Posterior cingulate gyrus (tissue), 11 donors: ENCODE data around the gene KCNAB1.
"Not testable (repeated sequence)": the region's sequence is repeated elsewhere in the genome, so short reads cannot be mapped to it uniquely, and the experiment has no call there.

Experiments used
- DNase-seq, 10 donors: peaks; one replicate each; pipeline versions ENCODE4 v3.0.0 to v3.0.0-alpha.2; 2020 to 2021; ENCODE audit warnings: mixed read lengths in 3 of 10
- intact Hi-C: fragments of 100-400 bp; cut with DNase I; formaldehyde crosslinking; loops from one replicate; pipeline ENCODE4 v1.15.1; 2023

The KCNAB1 gene

DNA sequence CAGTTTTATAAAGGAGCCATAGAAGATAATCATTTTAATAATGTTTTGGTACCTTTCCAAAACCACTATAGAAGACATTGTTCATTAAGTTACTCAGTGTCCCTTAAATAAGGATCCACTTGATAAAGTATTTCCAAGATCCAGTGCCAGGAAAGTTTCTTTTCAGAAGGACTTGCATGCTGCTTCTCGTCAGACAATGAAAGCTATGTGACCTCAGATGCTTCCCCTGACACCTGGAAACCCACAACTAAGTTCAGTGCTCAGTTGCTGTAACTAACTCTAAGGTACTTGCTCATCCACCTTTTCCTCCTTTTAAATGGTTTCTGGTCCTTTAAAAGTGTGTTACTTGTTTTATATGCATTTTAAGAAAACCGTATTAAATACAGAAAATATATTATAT is 427.3 kb downstream of the KCNAB1 start:
- intact Hi-C loops: no loop called here
- no peak for DNase-seq

- DNase-seq: no peak
- intact Hi-C loops: no loop called here
Measured at GRCh38 chr3:156548041-156548687, 427.8 kb downstream of the KCNAB1 start.

DNA sequence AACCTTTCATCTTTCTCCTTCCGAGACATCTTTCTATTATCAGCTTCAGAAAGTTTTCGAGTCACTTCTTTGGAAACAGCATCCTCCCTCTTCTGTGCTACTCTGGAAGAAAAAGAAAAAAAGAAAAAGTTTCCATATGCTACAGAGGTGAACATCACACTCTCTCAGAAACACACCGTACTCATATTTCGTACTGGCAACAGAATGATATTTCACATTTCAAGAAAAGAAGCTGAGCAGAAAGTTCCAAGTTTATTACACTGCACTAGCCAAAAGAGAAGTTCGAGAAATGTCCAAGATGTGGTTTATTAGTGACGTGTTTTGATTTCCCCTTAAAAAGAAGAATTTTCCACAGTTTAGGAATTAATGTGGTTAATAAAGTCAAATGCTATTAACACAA is 428.5 kb downstream of the KCNAB1 start:
- DNase-seq: no peak
- intact Hi-C loops: no loop called here

GRCh38 chr3:156551261-156551660 is 430.9 kb downstream of the KCNAB1 start:
- intact Hi-C loops: no loop called here
- DNase-seq: no peak

GRCh38 chr3:156551746-156552145 is 431.4 kb downstream of the KCNAB1 start:
- intact Hi-C loops: no loop called here

DNA sequence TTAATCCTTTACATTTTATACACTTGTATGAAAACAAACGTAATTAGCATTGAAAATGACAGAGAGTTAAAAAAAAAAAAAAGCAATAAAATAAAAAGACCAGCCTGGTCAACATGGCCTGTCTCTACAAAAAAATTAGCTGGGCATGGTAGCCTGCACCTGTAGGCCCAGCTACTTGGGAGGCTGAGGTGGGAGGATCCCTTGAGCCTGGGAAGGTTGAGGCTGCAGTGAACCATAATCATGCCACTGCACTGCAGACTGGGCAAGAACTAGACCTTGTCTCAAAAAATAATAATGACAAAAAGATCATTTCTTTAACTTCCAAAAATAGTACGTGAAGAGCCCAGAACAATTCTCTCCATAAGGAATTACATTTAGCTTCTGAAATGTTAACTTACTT is 432.6 kb downstream of the KCNAB1 start:
- no peak for DNase-seq
- intact Hi-C loops: no loop called here

More at GRCh38 chr3:156551746-156552145, 431.4 kb downstream of the KCNAB1 start:
- no peak for DNase-seq

GRCh38 chr3:156553705-156554356 is 433.5 kb downstream of the KCNAB1 start:
- no peak for DNase-seq
- intact Hi-C loops: loop anchor here (2.0 kb wide), 1 partner anchor 121 kb away; the partner anchor contains the start of gene TIPARP

DNA sequence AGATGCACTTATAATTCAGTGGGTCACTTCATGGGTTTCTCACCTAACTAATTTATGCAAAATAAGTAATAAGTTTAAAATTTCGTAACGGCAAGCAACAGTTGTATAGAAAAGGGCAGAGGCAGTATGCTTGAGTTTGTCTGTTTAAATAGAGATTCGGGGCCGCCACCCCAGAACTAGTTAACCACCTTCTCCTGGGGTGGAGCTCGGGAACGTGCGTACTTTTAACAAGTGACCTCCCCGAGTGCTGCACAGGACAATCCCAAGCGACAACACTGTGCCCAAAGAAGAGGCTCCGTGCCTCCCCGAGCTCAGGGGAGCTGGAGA is 434.1 kb downstream of the KCNAB1 start:
- no peak for DNase-seq
- intact Hi-C loops: loop anchor here (2.0 kb wide), 1 partner anchor 120 kb away; the partner anchor contains the start of gene TIPARP

DNA sequence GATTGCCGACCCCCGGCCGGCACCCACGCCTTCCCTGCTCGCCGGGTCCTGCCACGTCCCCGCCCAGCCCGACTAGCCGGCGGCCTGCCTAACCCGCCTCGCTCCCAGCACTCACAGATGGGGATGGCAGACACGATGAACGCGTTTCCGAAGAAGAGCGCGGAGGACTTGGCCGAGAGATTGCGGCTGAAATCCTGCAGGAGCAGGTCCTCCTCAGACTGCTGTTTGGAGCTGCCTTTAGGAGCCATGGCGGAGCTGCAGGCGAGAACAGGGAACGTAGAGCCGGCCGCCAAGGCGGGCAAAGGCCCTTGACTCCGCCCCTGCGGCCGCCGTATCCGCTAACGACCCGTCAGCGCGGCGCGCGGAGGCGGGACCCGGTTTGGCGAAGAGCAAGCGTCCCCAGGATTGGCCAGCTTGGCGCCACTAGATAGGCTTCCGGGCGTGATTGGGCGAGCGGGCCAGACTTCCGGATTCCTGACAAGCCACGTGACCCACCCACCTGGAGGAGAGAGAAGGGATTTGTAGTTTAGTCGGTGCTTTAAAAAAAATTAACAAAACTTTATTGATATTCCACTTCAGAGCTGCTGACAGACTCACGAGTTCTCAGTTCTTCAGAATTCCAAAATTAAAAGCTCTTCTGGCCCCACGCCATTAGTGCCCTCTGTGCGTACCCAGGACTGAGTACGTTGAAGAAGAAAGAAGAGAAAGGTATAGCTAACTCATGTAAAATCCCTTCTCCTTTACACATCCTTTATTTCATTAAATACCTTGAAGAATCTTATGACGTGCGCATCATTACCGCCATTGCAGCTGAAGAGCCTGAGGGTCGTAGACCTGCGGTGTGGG is 434.7 kb downstream of the KCNAB1 start, which contains the start of gene SSR3:
Gene SSR3 (minus strand): TSS at position 276 of the 846 bp plus-strand sequence. CDS start 28 bp downstream, at position 248.
- intact Hi-C loops: loop anchor here (2.0 to 5.0 kb wide), 3 partner anchors 120 to 527 kb away; partner anchors contain the start of gene TIPARP
- peak; percentile 98 to 100 (median 99) for DNase-seq

DNA sequence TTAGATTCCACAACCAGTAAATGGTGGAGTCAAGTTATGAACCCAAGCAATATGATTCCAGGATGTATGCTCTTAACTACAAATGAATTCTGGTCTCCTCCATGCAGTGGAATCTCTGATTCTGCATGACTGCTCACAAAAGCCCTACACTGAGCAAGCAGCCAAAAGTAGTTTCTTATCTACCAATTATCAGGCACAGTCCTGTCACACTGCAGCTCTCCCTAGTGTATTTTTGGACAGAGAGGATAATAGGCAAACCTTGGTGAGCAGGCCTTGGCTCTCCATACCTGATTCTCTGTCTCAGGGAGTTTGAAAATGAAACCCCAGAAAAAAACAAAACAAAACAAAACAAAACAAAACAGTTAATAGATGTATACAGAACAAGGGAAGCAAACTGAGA is 438.0 kb downstream of the KCNAB1 start:
- intact Hi-C loops: loop anchor here (5.0 kb wide), 2 partner anchors 259 to 524 kb away; no protein-coding TSS in a partner anchor
- DNase-seq: no peak

- DNase-seq: no peak
- intact Hi-C loops: loop anchor here (5.0 kb wide), 2 partner anchors 258 to 523 kb away; no protein-coding TSS in a partner anchor
Measured at GRCh38 chr3:156559321-156559720, 438.9 kb downstream of the KCNAB1 start.

DNA sequence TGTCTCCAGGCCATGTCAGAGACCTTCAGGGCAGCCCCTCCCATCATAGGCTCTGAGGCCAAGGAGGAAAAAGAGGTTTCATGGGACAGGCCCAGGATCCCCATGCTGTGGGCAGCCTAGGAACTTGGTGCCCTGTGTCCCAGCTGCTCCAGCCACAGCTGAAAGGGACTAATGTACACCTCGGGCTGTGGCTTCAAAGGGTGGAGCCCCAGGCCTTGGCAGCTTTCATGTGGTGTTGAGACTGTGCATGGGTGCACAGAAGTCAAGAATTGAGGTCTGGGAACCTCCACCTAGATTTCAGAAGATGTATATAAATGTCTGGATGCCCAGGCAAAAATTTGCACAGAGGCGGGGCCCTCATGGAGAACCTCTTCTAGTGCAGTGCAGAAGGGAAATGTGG is 441.2 kb downstream of the KCNAB1 start:
- intact Hi-C loops: no loop called here
- DNase-seq: peak in 1 of 10 donors; percentile 66

DNA sequence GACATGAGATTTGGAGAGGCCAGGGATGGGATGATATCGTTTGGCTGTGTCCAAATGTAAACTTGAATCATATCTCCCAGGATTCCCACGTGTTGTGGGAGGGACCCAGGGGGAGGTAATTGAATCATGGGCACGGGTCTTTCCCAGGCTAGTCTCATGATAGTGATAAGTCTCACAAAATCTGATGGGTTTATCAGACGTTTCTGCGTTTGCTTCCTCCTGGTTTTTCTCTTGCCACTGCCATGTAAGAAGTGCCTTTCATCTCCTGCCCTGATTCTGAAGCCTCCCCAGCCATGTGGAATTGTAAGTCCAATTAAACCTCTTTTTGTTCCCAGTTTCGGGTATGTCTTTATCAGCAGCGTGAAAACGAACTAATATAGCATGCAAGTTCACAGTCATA is 442.1 kb downstream of the KCNAB1 start:
- intact Hi-C loops, DNase-seq: not testable (repeated sequence)

DNA sequence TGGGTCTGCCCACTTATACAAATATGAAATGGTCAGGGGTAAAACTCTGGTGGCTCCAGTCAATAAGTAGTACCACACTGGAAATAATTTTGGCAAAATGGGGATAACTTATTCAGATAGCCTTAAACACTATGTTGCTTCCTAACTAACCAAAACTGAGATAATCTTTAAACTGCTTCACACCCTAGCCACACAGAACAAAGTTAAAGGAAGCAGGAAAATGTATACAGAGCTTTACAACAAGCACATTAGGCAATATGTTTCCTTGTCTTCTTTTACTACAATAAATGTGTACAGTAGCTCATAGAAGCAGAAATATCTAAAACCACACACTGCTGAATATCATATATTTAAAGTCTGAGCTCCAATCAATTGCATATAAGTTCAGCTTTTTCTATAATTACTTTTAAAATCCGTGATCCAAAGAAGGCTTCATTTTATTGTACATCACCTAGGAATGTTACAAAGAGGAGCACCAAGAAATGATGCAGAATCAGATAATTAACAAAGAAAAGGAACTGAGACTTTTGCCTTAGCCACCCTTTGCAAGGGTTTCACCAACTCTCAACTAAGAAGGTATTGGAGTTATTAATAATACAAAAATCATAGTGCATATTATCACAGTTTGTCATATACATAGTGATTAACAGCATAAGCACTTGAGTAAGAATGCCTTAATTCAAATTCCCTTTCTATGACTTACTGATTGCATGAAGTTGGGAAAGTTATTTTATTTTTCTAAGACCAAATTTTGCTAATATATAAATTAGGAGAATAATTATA is 443.7 kb downstream of the KCNAB1 start:
- intact Hi-C loops: no loop called here
- DNase-seq: no peak

DNA sequence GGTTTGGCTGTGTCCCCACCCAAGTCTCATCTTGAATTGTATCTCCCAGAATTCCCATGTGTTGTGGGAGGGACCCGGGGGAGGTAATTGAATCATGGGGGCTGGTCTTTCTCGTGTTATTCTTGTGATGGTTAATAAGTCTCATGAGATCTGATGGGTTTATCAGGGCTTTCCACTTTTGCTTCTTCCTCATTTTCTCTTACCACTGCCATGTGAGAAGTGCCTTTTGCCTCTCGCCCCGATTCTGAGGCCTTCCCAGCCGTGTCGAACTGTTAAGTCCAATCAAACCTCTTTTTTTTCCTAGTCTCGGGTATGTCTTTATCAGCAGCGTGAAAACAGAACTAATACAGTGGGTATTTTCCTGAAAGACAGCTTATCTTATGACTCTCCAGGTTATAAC is 448.6 kb downstream of the KCNAB1 start:
- intact Hi-C loops: not testable (repeated sequence)
- DNase-seq: peak in 1 of 10 donors; percentile 42

DNA sequence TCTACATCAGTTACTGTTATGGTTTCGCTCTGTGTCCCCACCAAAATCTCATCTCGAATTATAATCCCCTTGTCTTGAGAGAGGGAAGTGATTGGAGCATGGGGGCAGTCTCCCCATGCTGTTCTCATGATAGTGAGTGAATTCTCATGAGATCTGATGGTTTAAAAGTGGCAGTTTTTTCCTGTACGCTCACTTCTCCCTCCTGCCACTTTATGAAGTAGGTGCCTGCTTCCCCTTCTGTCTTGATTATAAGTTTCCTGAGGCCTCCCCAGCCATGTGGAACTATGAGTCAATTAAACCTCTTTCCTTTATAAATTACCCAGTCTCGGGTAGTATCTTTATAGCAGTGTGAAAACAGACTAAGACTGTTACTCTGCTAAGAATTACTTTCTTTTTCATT is 449.5 kb downstream of the KCNAB1 start:
- DNase-seq, intact Hi-C loops: not testable (repeated sequence)

GRCh38 chr3:156575641-156576040 is 455.3 kb downstream of the KCNAB1 start:
- peak in 7 of 10 donors; percentile 15 to 81 (median 27) for DNase-seq

GRCh38 chr3:156576051-156576450 is 455.7 kb downstream of the KCNAB1 start:
- intact Hi-C loops: no loop called here
- no peak for DNase-seq

More at GRCh38 chr3:156575641-156576040, 455.3 kb downstream of the KCNAB1 start:
- intact Hi-C loops: no loop called here

- no peak for DNase-seq
- intact Hi-C loops: no loop called here
Measured at GRCh38 chr3:156576651-156577348, 456.4 kb downstream of the KCNAB1 start.
